ENCODE results near the gene DMRT2.
A peak's percentile ranks its signal among the peaks of the same experiment; 100 is the strongest.

Gene DMRT2

GRCh38 chr9:1052365-1053281 is 2.5 kb downstream of the DMRT2 start:
- Mint-ChIP-seq H3K27me3 (peaks cover 78% of the 10 kb centered on the region), H3K4me1 (peaks cover 40% of the 10 kb centered on the region), H3K36me3 (ENCODE audit: low read depth) (peaks cover 2% of the 10 kb centered on the region), H3K27ac (no peak overlapping the region), H3K4me3 (peak overlapping the region; percentile 40), H3K9me3 (peaks cover 6% of the 10 kb centered on the region)
- no peak for ATAC-seq
- DNase-seq = no peak

GRCh38 chr9:1053282-1053621 is 3.1 kb downstream of the DMRT2 start:
- DNase-seq (no peak), ATAC-seq (no peak)
- Mint-ChIP-seq H3K4me3 (no peak overlapping the region), H3K27me3 (peaks cover 76% of the 10 kb centered on the region), H3K36me3 (ENCODE audit: low read depth) (peaks cover 2% of the 10 kb centered on the region), H3K27ac (no peak overlapping the region), H3K4me1 (peaks cover 34% of the 10 kb centered on the region), H3K9me3 (peaks cover 6% of the 10 kb centered on the region)

GRCh38 chr9:1053986-1054425 is 3.8 kb downstream of the DMRT2 start:
- Mint-ChIP-seq H3K9me3 (peaks cover 3% of the 10 kb centered on the region), H3K27ac (no peak overlapping the region), H3K4me3 (no peak overlapping the region), H3K36me3 (ENCODE audit: low read depth) (peaks cover 2% of the 10 kb centered on the region), H3K4me1 (peaks cover 26% of the 10 kb centered on the region), H3K27me3 (peaks cover 69% of the 10 kb centered on the region)
- DNase-seq = no peak
- ATAC-seq = no peak

- Mint-ChIP-seq H3K27ac (no peak overlapping the region), H3K4me3 (no peak overlapping the region), H3K9me3 (no peaks in the 10 kb centered on the region), H3K36me3 (ENCODE audit: low read depth) (no peaks in the 10 kb centered on the region), H3K4me1 (peaks cover 17% of the 10 kb centered on the region), H3K27me3 (peaks cover 61% of the 10 kb centered on the region)
- ATAC-seq (no peak), DNase-seq (no peak)
Observed at GRCh38 chr9:1055166-1055565, 5.0 kb downstream of the DMRT2 start.

- Mint-ChIP-seq H3K27ac (no peak overlapping the region), H3K4me3 (no peak overlapping the region), H3K36me3 (ENCODE audit: low read depth) (no peaks in the 10 kb centered on the region), H3K9me3 (no peaks in the 10 kb centered on the region), H3K4me1 (no peaks in the 10 kb centered on the region), H3K27me3 (peaks cover 48% of the 10 kb centered on the region)
- ATAC-seq (no peak), DNase-seq (no peak)
Observed at GRCh38 chr9:1057910-1058309, 7.8 kb downstream of the DMRT2 start.

- Mint-ChIP-seq H3K9me3 (no peaks in the 10 kb centered on the region), H3K27ac (no peak overlapping the region), H3K27me3 (peaks cover 40% of the 10 kb centered on the region), H3K36me3 (ENCODE audit: low read depth) (no peaks in the 10 kb centered on the region), H3K4me3 (no peak overlapping the region), H3K4me1 (no peaks in the 10 kb centered on the region)
- no peak for ATAC-seq
- DNase-seq = no peak
Observed at GRCh38 chr9:1058826-1059487, 8.8 kb downstream of the DMRT2 start.

- Mint-ChIP-seq H3K4me3 (no peak overlapping the region), H3K27me3 (peaks cover 15% of the 10 kb centered on the region), H3K4me1 (no peaks in the 10 kb centered on the region), H3K9me3 (no peaks in the 10 kb centered on the region), H3K27ac (no peak overlapping the region), H3K36me3 (ENCODE audit: low read depth) (no peaks in the 10 kb centered on the region)
- ATAC-seq (no peak), DNase-seq (no peak)
Observed at GRCh38 chr9:1065130-1065529, 15.0 kb downstream of the DMRT2 start.

GRCh38 chr9:1070692-1071091 is 20.5 kb downstream of the DMRT2 start:
- no peaks in the 10 kb centered on the region for H3K9me3 Mint-ChIP-seq
- H3K27ac Mint-ChIP-seq = no peak overlapping the region
- H3K27me3 Mint-ChIP-seq = peaks cover 10% of the 10 kb centered on the region
- no peak overlapping the region for H3K4me3 Mint-ChIP-seq
- DNase-seq (no peak), ATAC-seq (no peak)
- H3K36me3 Mint-ChIP-seq (ENCODE audit: low read depth) = no peaks in the 10 kb centered on the region
- no peaks in the 10 kb centered on the region for H3K4me1 Mint-ChIP-seq

- Mint-ChIP-seq H3K4me1 (no peaks in the 10 kb centered on the region), H3K27me3 (peaks cover 9% of the 10 kb centered on the region), H3K27ac (no peak overlapping the region), H3K9me3 (no peaks in the 10 kb centered on the region), H3K4me3 (no peak overlapping the region), H3K36me3 (ENCODE audit: low read depth) (no peaks in the 10 kb centered on the region)
- no peak for DNase-seq
- ATAC-seq = no peak
Observed at GRCh38 chr9:1071730-1072129, 21.6 kb downstream of the DMRT2 start.

- ATAC-seq (no peak), DNase-seq (no peak)
- no peaks in the 10 kb centered on the region for H3K9me3 Mint-ChIP-seq
- H3K27me3 Mint-ChIP-seq = peaks cover 5% of the 10 kb centered on the region
- no peak overlapping the region for H3K4me3 Mint-ChIP-seq
- H3K36me3 Mint-ChIP-seq (ENCODE audit: low read depth) = no peaks in the 10 kb centered on the region
- no peaks in the 10 kb centered on the region for H3K4me1 Mint-ChIP-seq
- no peak overlapping the region for H3K27ac Mint-ChIP-seq
Observed at GRCh38 chr9:1073497-1073896, 23.3 kb downstream of the DMRT2 start.

GRCh38 chr9:1077616-1078015 is 27.5 kb downstream of the DMRT2 start:
- no peak for ATAC-seq
- DNase-seq = no peak
- H3K36me3 Mint-ChIP-seq (ENCODE audit: low read depth) = no peaks in the 10 kb centered on the region
- H3K4me3 Mint-ChIP-seq = no peak overlapping the region
- H3K9me3 Mint-ChIP-seq = no peaks in the 10 kb centered on the region
- no peak overlapping the region for H3K27ac Mint-ChIP-seq
- H3K27me3 Mint-ChIP-seq = peaks cover 9% of the 10 kb centered on the region
- no peaks in the 10 kb centered on the region for H3K4me1 Mint-ChIP-seq

GRCh38 chr9:1083325-1083913 is 33.3 kb downstream of the DMRT2 start:
- no peak for DNase-seq
- H3K4me3 Mint-ChIP-seq = no peak overlapping the region
- no peaks in the 10 kb centered on the region for H3K36me3 Mint-ChIP-seq (ENCODE audit: low read depth)
- H3K27ac Mint-ChIP-seq = no peak overlapping the region
- H3K27me3 Mint-ChIP-seq = peaks cover 21% of the 10 kb centered on the region
- ATAC-seq = no peak
- H3K9me3 Mint-ChIP-seq = no peaks in the 10 kb centered on the region
- H3K4me1 Mint-ChIP-seq = no peaks in the 10 kb centered on the region

GRCh38 chr9:1085086-1085485 is 34.9 kb downstream of the DMRT2 start:
- Mint-ChIP-seq H3K4me1 (no peaks in the 10 kb centered on the region), H3K36me3 (ENCODE audit: low read depth) (no peaks in the 10 kb centered on the region), H3K27ac (no peak overlapping the region), H3K9me3 (no peaks in the 10 kb centered on the region), H3K27me3 (peaks cover 21% of the 10 kb centered on the region), H3K4me3 (no peak overlapping the region)
- DNase-seq (no peak), ATAC-seq (no peak)

- Mint-ChIP-seq H3K36me3 (ENCODE audit: low read depth) (no peaks in the 10 kb centered on the region), H3K4me1 (no peaks in the 10 kb centered on the region), H3K27me3 (peaks cover 22% of the 10 kb centered on the region), H3K27ac (no peak overlapping the region), H3K4me3 (no peak overlapping the region), H3K9me3 (no peaks in the 10 kb centered on the region)
- no peak for DNase-seq
- no peak for ATAC-seq
Observed at GRCh38 chr9:1086517-1086916, 36.4 kb downstream of the DMRT2 start.

Measured in activated naive CD8-positive, alpha-beta T cell treated with anti-CD3 and anti-CD28 coated beads, Interleukin-2, amount 50 U/mL, for 24 hours (primary cell).